HepG2 (cell line): ENCODE measurements around the gene KLF7. TPM values are rescaled to one million over a fixed set of nuclear protein-coding genes. Genes with fewer than 3 reads are reported as not detected.

ENCODE experiments used
- ATAC-seq: fragments of 200-7000 bp; cut with Tn5 transposase; 3 replicates; pipeline ENCODE4 v1.9.1; 2020; ENCODE audit warnings: mild to moderate bottlenecking, moderate library complexity
- BruUV-seq: library from RNA; stranded (reverse); fragments of 400-500 nt; replicated peaks from 2 replicates; lab custom pipeline; 2021; lab: Mats Ljungman, UMichigan
- CTCF ChIA-PET: fragments of 300-600 bp; formaldehyde crosslinking; extraction: SDS; loops from one replicate; lab custom pipeline; 2021; ENCODE audit warnings: low total read pairs, inconsistent platforms, low intra/inter-chr PET ratio; lab: Yijun Ruan, JAX
- POLR2A ChIA-PET: fragments of 350-600 bp; sonication (Branson Sonifier 250); formaldehyde crosslinking; loops from one replicate; lab custom pipeline; 2020; ENCODE audit warnings: antibody characterized with exemption, inconsistent platforms; lab: Yijun Ruan, JAX
- DNase-seq: peaks from one replicate; pipeline ENCODE4 v3.0.0-alpha.2; 2015; ENCODE audit warnings: low spot score
- FAIRE-seq: peaks from 3 replicates; lab custom pipeline; 2011; peaks lifted over from hg19 to GRCh38; lab: Jason Lieb, UNC
- H2AFZ ChIP-seq: one replicate; pipeline ENCODE4 v1.6.1; 2011; ENCODE audit warnings: low read length, inconsistent platforms
- H3K27ac ChIP-seq: fragments of 300-600 bp; 3 replicates; pipeline ENCODE4 v1.8.0; 2011; ENCODE audit warnings: mixed run types, mild to moderate bottlenecking, mixed read lengths, low read length, inconsistent platforms; ENCODE audit not compliant: insufficient read depth; ENCODE audit errors: extremely low read length
- H3K27me3 ChIP-seq, 2 experiments: fragments of 200-600 bp in 1 of 2; 2 replicates in 1 of 2; 3 replicates in 1 of 2; pipeline versions ENCODE4 v1.6.0 to v1.8.0; 2011; ENCODE audit warnings: low read length in 2 of 2, mild to moderate bottlenecking in 2 of 2, moderate library complexity in 2 of 2, inconsistent platforms in 1 of 2; ENCODE audit not compliant: insufficient read depth in 2 of 2, control insufficient read depth in 1 of 2
- H3K36me3 ChIP-seq, 2 experiments: fragments of 200-600 bp in 1 of 2; replicated peaks in 1 of 2; 2 replicates in 1 of 2; 3 replicates in 1 of 2; pipeline versions ENCODE4 v1.5.1 to v1.8.0; 2011; ENCODE audit warnings: low read length in 2 of 2, inconsistent platforms in 1 of 2; ENCODE audit not compliant: insufficient read depth in 2 of 2, control insufficient read depth in 1 of 2
- H3K4me1 ChIP-seq: 2 replicates; pipeline ENCODE4 v1.5.1; 2012; ENCODE audit warnings: low read length, inconsistent platforms; ENCODE audit not compliant: insufficient read depth
- H3K4me2 ChIP-seq: 2 replicates; pipeline ENCODE4 v1.6.0; 2011; ENCODE audit warnings: low read depth, low read length, inconsistent platforms
- H3K4me3 ChIP-seq, 3 experiments: fragments of 200-600 bp in 1 of 3; sonication (generic), shearing (Covaris generic) in 1 of 3; replicated peaks in 1 of 3; 2 replicates each; pipeline ENCODE4 v1.5.1; 2011 to 2016; ENCODE audit warnings: low read length in 3 of 3, inconsistent platforms in 2 of 3, low read depth in 2 of 3, mild to moderate bottlenecking in 2 of 3, control low read depth in 1 of 3, mixed read lengths in 1 of 3; ENCODE audit not compliant: insufficient read depth in 1 of 3
- H3K79me2 ChIP-seq: one replicate; pipeline ENCODE4 v1.6.1; 2011; ENCODE audit warnings: low read length, inconsistent platforms; ENCODE audit not compliant: insufficient read depth
- H3K9ac ChIP-seq: 2 replicates; pipeline ENCODE4 v1.6.0; 2011; ENCODE audit warnings: mild to moderate bottlenecking, low read depth, low read length, inconsistent platforms; ENCODE audit not compliant: insufficient read depth
- H3K9me3 ChIP-seq: 2 replicates; pipeline ENCODE4 v1.5.1; 2012; ENCODE audit warnings: mild to moderate bottlenecking, low read length
- H4K20me1 ChIP-seq: 2 replicates; pipeline ENCODE4 v1.6.0; 2011; ENCODE audit warnings: inconsistent platforms, mild to moderate bottlenecking, low read length, moderate library complexity; ENCODE audit not compliant: insufficient read depth
- ARNTL ChIP-seq: sonication (generic); formaldehyde crosslinking; IDR thresholded peaks from 2 replicates; pipeline ENCODE4 v1.4.0; 2020; ENCODE audit warnings: mild to moderate bottlenecking, missing genetic modification reagents
- EZH2 ChIP-seq: conservative IDR thresholded peaks from 2 replicates; pipeline ENCODE4 v1.6.1; 2012; ENCODE audit warnings: mild to moderate bottlenecking, low read depth, low read length, moderate library complexity
- MBD4 ChIP-seq: IDR thresholded peaks from 2 replicates; pipeline ENCODE4 v1.6.1; 2012; ENCODE audit warnings: low read length, inconsistent platforms, borderline replicate concordance
- MXD1 ChIP-seq: sonication (generic); formaldehyde crosslinking; IDR thresholded peaks from 2 replicates; pipeline ENCODE4 v1.4.0; 2020; ENCODE audit warnings: mild to moderate bottlenecking, missing genetic modification reagents
- PRDM15 ChIP-seq: sonication (generic); formaldehyde crosslinking; IDR thresholded peaks from 2 replicates; pipeline ENCODE4 v1.4.0; 2020; ENCODE audit warnings: missing genetic modification reagents
- SNAPC5 ChIP-seq: sonication (generic); formaldehyde crosslinking; IDR thresholded peaks from 2 replicates; pipeline ENCODE4 v1.8.1; 2023; ENCODE audit warnings: mild to moderate bottlenecking, missing genetic modification reagents, borderline replicate concordance
- SSRP1 ChIP-seq: IDR thresholded peaks from 2 replicates; pipeline ENCODE4 v1.6.1; 2016; ENCODE audit warnings: control low read depth
- THAP8 ChIP-seq: sonication (generic); formaldehyde crosslinking; IDR thresholded peaks from 2 replicates; pipeline ENCODE4 v1.5.1; 2020; ENCODE audit warnings: missing genetic modification reagents, mild to moderate bottlenecking, borderline replicate concordance
- TP53 ChIP-seq: sonication (generic); formaldehyde crosslinking; conservative IDR thresholded peaks from 2 replicates; pipeline ENCODE4 v1.4.0; 2020; ENCODE audit warnings: missing genetic modification reagents
- XRCC5 ChIP-seq: fragments of 200-400 bp; formaldehyde crosslinking; optimal IDR thresholded peaks from 2 replicates; pipeline ENCODE3; 2017; ENCODE audit warnings: mild to moderate bottlenecking, low read length
- ZNF230 ChIP-seq: sonication (generic); formaldehyde crosslinking; IDR thresholded peaks from 2 replicates; pipeline ENCODE4 v1.4.0; 2020; ENCODE audit warnings: mild to moderate bottlenecking, missing genetic modification reagents
- ZNF44 ChIP-seq: sonication (generic); formaldehyde crosslinking; IDR thresholded peaks from 2 replicates; pipeline ENCODE4 v1.5.1; 2020; ENCODE audit warnings: mild to moderate bottlenecking, missing genetic modification reagents
- ZNF501 ChIP-seq: sonication (generic); formaldehyde crosslinking; IDR thresholded peaks from 2 replicates; pipeline ENCODE4 v1.5.1; 2020; ENCODE audit warnings: mild to moderate bottlenecking, moderate library complexity, missing genetic modification reagents
- ZNF510 ChIP-seq: sonication (generic); formaldehyde crosslinking; IDR thresholded peaks from 2 replicates; pipeline ENCODE4 v1.4.0; 2020; ENCODE audit warnings: low read depth, mild to moderate bottlenecking, missing genetic modification reagents
- ZNF670 ChIP-seq: sonication (generic); formaldehyde crosslinking; IDR thresholded peaks from 2 replicates; pipeline ENCODE4 v1.8.0; 2022; ENCODE audit warnings: mild to moderate bottlenecking, missing genetic modification reagents, borderline replicate concordance
- ZNF788 ChIP-seq: sonication (generic); formaldehyde crosslinking; IDR thresholded peaks from 2 replicates; pipeline ENCODE4 v1.5.0; 2020; ENCODE audit warnings: mild to moderate bottlenecking, missing genetic modification reagents, borderline replicate concordance
- ZNF878 ChIP-seq: sonication (generic); formaldehyde crosslinking; IDR thresholded peaks from 2 replicates; pipeline ENCODE4 v1.8.1; 2023; ENCODE audit warnings: mild to moderate bottlenecking, missing genetic modification reagents, moderate library complexity
- ZNF891 ChIP-seq: sonication (generic); formaldehyde crosslinking; IDR thresholded peaks from 2 replicates; pipeline ENCODE4 v1.5.0; 2020; ENCODE audit warnings: mild to moderate bottlenecking, missing genetic modification reagents
- WGBS: methylation state at CpG from one replicate; pipeline ENCODE4 v1.1.6; 2017; ENCODE audit warnings: low lambda C conversion rate; 5-methylcytosine and 5-hydroxymethylcytosine counted together
- in situ Hi-C: cut with HindIII; loops from 2 replicates; pipeline ENCODE4 v1.10.0; 2017; ENCODE audit warnings: low pct_unique_long_range_greater_than_20kb; ENCODE audit not compliant: extremely low pct_ligation_motif_present
- intact Hi-C: fragments of 100-400 bp; cut with micrococcal nuclease; formaldehyde crosslinking; loops from one replicate; pipeline ENCODE4 v1.10.0; 2022; ENCODE audit not compliant: unreplicated experiment
- polyA plus RNA-seq, 8 experiments: library from polyadenylated mRNA; depleted of rRNA in 3 of 8; stranded (reverse) in 7 of 8; unstranded in 1 of 8; fragments of >200 nt; fragmentation: Illumina TruSeq in 4 of 8; extraction: Trizol in 4 of 8; gene quantifications; 2 replicates each; pipeline versions ENCODE4 v1.2.1 to v1.2.3, GENCODE V29; 2011 to 2016; ENCODE audit warnings: low read depth in 4 of 8, missing spikeins in 1 of 8, mixed read lengths in 1 of 8; ENCODE audit not compliant: insufficient read depth in 1 of 8
- total RNA-seq, 5 experiments: library from RNA; depleted of rRNA; stranded (reverse); fragments of >200 nt; fragmentation: Illumina TruSeq; extraction: Trizol; gene quantifications; 2 replicates each; pipeline ENCODE4 v1.2.3, GENCODE V29; 2016; ENCODE audit warnings: low read depth in 1 of 5

Gene KLF7
- total and polyA plus RNA-seq, 2 of the 13 experiments (the other 11 are each of a cell fraction or from before 2014, with no cell fraction given), result 2.6 to 5.4 TPM

GRCh38 chr2:207108440-207108839, 57.3 kb downstream of the KLF7 start:
- H3K9me3 ChIP-seq, result no peaks in the 10 kb centered on the region
- no peak overlapping the region for H3K4me3 ChIP-seq
- H3K79me2 ChIP-seq, result no peaks in the 10 kb centered on the region
- no peak overlapping the region for H3K4me2 ChIP-seq
- H3K36me3 ChIP-seq, result no peaks in the 10 kb centered on the region; a peak in 1 of 5 replicates
- ChIA-PET POLR2A (no interaction called here), CTCF (no interaction called here)
- in situ Hi-C loops (no loop called here), intact Hi-C loops (no loop called here)
- TF ChIP-seq ZNF501 (CRISPR knock-in tag) (no peak), SNAPC5 (CRISPR knock-in tag) (no peak), MBD4 (no peak), ARNTL (no peak), TP53 (CRISPR knock-in tag) (no peak), ZNF230 (CRISPR knock-in tag) (no peak), THAP8 (CRISPR knock-in tag) (no peak), ZNF878 (no peak), ZNF670 (no peak), MXD1 (no peak), EZH2 (no peak), ZNF788 (no peak), SSRP1 (CRISPR knock-in tag) (no peak), PRDM15 (CRISPR knock-in tag) (no peak), ZNF44 (CRISPR knock-in tag) (no peak), XRCC5 (no peak), ZNF891 (CRISPR knock-in tag) (no peak), ZNF510 (no peak)
- no peaks in the 10 kb centered on the region for H3K27me3 ChIP-seq
- no peak overlapping the region for H3K27ac ChIP-seq
- DNase-seq (no peak), FAIRE-seq (no peak), ATAC-seq (no peak)
- no peak overlapping the region for H2AFZ ChIP-seq
- BruUV-seq, result no TSS peak
- no peaks in the 10 kb centered on the region for H4K20me1 ChIP-seq
- 91% methylated on average over 1 of the region's 1 CpG for WGBS
- H3K4me1 ChIP-seq, result no peaks in the 10 kb centered on the region; the same call in 1 of the 2 replicates
- H3K9ac ChIP-seq, result no peak overlapping the region
